ENCODE data around the gene GAD2.

GAD2 gene

DNA sequence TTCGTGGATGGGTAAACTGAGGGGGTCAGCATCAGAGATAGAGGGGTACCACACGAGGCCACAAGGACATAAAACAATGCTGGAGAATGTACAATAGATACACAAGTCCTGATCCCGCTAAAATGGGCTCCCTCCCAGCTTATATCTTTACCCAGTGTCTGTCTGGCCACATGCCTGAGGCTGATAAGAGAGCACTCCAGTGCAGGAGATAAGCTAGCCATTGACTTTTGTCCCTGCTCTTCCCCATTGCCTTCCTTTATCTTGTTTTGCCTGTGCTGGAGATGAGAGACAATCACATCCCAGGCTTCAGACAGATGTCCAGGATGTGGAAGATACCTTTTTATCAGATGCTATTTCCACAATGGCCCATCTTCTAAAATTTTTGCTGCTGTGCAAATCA is 6.0 kb downstream of the GAD2 start:
- no peak for DNase-seq (ENCODE audit: low read depth in 2 of 2)

DNA sequence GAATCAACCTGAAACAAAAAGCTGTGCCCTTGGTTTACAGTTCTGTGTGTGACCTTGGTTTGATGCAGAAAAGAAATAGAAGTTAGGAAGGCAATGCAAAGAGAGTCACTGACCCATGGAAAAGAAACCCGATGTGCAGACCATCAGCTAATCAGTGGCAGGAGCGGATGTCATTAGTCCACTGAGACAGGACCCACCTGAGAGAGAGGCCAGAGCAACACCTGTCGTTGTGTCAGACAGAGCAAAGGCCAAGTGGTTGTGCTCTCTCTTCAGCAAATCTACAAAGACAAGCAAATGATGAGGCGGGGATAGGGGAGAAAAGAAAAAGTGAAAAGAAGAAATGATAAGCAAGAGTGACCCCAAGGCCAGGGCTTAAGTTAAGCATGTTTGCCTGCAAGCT is 8.7 kb downstream of the GAD2 start:
- DNase-seq (ENCODE audit: low read depth in 2 of 2) = no peak

DNA sequence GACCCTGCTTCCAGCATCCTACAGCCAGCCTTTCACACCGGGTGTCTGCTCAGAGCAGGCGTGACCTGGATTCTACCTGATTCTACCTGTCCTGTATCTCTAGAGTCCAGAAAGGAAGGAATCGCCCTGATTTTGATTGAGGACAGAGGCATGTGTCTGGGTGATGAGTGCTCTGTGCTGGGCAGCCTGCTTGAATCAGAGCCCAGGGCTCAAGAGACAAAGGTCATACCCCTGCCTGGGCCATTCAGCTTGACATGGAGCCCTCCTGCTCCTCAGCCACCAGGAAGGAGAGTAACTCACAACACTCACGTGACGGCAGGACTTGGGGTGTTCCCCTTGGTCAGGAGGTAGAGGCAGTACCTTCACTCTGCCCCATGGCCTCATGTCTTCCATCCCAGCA is 11.2 kb downstream of the GAD2 start:
- no peak for DNase-seq (ENCODE audit: low read depth in 2 of 2)

DNA sequence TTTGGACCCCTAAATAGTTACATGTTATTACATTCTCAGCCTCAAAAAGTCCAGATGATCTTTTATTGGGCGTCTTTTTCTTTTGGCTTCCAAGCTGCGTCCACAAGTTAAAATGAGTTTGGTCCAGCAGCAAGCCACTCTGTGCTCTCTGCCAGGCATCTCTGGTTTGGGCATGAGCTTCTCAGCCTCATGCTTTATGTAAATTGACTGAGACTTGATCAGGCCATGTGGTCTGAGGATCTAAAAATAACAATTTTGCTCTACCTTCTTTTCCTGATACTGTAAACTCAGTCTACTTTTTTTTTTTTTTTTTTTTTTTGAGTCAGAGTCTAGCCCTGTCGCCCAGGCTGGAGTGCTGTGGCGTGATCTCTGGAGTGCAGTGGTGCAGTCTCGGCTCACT is 15.6 kb downstream of the GAD2 start:
- DNase-seq (ENCODE audit: low read depth in 2 of 2) = no peak

DNA sequence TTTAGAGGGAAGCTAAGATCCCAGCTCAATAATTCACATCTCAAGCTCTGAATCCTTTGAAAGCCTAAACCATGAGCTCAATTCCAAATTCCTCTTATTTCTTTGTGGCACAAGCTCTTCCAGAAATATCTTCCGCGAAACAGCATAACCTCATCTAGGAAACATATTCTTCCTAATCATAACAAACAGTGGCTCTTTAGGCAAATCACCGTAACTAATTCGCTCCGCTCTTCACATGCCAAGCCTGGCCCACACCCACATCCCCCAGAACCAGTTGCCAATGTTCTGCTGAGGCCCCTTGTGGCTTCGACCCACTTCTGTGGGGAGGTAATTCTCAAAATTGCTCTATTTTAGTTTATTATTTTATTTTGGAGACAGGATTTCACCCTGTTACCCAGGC is 19.2 kb downstream of the GAD2 start:
- no peak for DNase-seq (ENCODE audit: low read depth in 2 of 2)

DNA sequence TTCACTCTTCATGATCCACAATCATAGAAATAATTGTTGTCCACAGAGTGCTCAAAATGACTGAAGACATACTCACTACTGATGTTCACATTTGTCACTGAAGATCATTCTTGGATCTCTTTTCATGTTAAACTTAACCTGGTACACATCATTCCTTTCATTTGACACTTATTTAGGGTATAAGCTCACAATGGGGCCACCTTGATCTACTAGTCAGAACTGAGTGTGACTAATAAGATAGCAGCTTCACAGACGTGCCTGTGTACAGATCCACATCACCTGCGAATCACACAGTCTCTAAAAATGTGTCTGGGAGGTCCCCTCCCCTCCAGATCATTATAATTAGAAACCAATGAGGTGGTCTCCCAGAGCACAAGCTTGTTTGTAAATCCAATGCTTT is 21.8 kb downstream of the GAD2 start:
- no peak for DNase-seq (ENCODE audit: low read depth in 2 of 2)

DNA sequence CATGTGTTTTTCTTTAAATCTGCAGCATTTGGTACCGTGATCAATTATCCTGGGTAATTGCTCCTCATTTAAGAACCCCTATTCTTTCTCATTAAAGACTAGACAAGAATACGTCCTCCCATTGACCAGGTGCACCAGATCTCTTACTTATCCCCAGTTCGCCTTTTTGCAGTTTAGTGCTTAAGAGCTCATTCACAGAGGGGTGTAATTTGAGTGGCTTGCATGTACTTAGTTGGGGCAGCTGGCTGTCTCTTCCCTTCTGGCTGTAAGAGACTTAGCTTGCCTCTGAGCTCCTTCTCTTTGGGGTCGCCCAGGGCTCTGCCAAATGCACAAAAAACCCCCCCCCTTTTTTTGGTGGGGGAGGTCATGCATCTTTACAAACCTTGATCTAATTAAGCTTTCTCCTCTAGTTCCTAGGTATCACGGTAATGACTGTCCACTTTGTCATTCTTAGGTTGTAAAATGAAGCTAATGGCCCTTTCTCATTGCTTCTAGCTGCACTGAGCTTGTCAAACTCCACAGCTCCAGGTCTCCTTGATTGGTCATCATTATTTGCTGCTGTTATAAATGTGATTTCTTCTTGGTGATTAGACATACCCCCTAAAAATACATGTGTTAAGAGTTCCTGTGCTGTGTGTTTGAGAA is 26.3 kb downstream of the GAD2 start:
- DNase-seq (ENCODE audit: low read depth in 2 of 2) = no peak

DNA sequence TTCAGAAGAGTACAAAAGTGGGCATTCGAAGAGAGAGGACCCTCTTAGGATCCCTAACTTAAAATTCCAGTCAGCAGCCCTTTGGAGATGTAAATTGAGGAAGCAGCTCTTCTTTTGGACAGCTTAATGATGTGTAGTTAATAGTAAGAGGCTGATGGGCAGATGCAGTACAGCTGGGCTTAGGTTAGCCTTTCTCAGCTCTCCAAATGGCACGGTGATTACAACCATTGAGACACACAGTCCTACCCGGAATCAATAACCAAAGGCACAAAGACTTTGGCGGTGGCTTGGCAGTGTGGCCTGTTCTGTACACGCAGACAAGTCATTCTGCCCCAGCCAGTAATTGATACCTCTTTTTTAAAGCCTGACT is 26.8 kb downstream of the GAD2 start:
- no peak for DNase-seq (ENCODE audit: low read depth in 2 of 2)

DNA sequence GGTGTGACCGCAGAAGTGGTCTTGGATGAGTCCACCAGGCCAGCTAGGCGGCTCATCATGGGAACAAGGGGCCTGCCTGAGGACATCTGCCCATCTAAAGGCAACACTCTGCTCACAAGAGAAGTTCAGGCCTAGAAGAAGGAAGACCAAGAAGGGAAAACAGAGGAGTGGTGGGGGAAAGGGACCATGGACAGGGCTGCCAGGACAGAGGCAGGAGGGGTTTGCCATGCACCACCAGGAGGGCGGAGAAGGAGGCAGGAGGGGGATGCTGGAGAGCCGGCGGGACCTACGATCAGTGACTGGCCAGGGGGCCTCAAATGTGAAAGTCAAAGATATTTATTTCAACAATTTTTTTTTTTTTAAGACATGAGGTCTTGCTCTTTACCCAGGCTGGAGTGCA is 33.1 kb downstream of the GAD2 start:
- DNase-seq (ENCODE audit: low read depth in 2 of 2) = no peak

DNA sequence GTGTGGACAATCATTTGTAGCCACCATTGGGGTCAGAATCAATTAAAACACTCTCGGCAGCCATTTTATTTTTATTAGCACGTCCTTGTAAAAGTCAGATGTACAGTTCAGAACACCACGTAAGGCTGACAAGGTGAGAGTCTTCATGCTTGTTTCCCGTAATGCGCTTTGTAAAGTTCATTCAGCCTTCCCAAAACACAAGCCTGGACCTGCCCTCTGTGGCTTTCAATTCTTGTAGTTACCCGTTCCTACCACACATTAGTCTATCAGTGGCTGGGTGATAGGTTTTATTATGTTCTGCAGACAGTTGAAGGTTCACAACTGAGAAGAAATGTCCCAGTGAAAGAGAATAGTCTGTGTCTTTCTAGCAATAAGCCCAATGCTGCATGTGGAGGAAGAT is 35.4 kb downstream of the GAD2 start:
- no peak for DNase-seq (ENCODE audit: low read depth in 2 of 2)

DNA sequence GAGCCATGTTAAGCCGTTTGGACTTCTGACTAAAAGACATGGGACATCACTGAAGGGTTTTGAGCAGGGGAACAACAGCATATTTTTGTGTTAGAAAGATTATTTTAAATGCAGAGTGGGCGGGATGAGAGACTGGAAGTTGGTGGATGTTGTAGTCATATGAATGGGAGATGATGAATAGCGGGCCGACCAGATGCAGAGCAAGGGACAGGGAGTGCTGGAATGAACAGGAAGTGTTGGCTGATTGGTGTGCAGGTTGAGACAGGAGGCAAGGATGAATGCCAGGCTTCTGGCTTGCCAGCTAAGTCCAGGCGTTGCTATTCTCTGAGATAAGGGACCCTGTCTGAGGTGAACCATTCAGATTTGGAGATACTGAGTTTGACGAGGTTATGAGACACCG is 38.0 kb downstream of the GAD2 start:
- DNase-seq (ENCODE audit: low read depth in 2 of 2) = no peak

DNA sequence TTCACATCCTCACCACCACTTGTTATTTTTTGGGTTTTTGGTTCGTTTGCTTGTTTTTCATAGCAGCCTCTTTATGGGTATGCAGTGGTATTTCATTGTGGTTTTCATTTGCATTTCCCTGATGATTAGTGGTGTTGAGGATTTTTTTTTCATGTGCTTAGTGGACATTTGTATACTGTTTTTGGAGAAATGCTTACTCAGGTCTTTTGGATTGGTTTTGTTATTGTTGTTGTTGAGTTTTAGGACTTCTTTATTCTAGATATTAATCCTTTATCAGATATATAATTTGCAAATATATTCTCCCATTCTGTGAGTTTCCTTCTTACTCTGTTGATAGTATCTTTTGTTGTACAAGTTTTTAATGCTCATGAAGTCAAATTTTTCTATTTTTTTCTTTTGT is 42.8 kb downstream of the GAD2 start:
- no peak for DNase-seq (ENCODE audit: low read depth in 2 of 2)

DNA sequence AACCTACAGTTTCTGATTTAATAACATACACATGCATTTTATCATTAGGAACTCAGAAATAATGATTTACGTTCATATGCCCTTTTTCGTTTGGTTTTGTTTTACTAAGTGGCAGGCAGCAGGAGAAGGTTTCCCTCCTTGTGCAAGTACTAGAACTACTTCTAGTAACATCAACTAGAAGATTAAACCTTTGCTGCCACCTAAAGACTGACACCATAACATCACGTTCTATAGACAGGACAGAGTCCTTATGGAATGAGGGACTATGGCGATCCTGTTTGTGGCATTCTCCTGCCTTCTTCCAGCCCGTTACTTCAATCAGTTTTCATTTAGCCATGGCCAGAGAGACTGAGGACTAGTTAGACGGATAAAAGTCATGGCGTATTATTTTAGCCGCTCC is 53.2 kb downstream of the GAD2 start:
- DNase-seq (ENCODE audit: low read depth in 2 of 2) = no peak

DNA sequence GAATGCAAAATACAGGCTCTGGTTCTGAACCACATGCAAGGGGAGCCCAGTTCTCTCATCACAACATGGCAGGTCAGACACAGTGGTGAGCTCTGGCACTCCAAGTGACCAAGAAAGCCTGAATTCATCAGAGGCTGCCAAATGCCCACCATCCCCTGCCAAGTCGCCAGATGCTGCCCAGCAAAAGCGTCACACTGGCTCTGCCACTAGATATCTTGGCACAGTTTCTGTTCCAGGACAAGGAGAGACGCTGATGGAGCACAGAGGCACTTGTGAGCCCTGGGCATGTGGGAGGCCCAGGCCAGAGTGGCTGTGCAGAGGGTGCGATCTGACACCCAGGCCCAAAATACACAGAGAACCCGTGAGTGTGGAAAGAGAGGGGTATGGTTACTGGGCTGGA is 57.8 kb downstream of the GAD2 start:
- no peak for DNase-seq (ENCODE audit: low read depth in 2 of 2)

DNA sequence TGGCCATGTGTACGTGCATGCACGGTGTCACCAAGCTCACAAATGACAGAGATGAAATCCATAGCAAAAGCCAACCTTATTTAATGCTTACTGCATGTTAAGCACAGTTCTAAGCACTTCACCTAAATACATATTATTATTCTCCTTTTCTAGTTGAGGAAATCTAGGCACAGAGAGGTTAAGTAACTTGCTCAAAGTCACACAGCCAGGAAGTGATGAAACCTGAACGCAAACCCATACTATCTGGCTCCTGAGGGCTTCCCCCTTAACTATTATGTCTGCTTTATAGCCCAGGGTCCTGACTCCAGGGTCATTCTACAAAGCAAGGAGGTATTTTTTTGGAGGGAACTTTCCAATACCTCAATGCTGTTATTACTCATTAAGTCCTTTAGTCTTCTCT is 61.7 kb downstream of the GAD2 start:
- no peak for DNase-seq (ENCODE audit: low read depth in 2 of 2)

DNA sequence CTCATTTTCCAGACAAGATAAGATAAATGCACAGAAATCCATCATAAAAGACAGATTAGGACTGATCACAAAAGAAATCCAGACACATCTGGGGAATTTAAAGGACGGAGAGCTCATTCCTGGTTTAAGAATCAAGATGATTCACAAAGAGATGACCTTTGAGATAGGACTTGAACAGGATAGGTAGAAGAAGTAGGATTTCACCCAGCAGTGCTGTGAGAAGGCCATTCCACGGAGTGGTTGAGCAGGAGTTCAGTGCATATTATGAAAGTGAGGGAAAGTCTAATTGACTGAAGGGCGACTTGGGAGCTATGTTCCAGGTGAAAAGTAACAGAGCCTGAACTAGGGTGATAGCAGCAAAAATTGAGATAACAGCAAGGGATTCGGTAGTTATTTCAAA is 73.7 kb downstream of the GAD2 start:
- no peak for DNase-seq (ENCODE audit: low read depth in 2 of 2)

DNA sequence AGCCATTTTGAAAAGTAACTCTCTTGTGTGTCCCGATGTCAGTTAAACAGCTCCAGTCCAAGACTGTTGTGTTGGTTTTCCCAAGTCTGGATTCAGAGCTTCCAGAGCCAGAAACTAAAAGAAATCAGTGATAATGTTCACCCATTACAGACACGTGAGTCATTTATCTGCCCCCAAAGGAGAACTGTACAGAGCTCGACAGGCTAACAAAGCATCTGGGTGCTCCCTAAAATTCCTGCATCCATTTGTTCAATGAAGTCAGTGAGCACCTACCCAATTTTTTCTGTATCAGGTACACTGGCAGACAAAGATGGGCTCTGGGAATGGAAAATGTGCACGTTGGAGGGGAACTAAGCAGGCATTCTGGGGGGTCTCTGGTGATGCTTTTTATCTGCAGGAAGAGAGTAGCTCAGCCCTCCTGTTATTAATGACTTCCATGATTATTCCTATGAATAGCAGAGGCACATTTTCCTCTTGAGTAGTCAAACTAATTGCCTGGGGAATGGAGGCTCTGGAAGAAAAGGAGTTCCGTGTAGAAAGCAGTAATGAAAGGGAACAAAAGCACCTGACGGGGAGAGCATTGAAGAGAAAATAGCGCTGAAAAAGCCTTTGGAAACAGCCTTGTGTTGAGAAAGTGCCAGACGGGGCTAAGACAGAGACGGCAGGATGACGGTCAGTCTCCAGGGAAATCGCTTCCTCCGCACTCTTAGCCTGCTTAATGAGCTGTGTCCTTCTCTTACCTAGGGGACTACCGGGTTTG is 75.3 kb downstream of the GAD2 start:
- DNase-seq (ENCODE audit: low read depth in 2 of 2) = no peak

DNA sequence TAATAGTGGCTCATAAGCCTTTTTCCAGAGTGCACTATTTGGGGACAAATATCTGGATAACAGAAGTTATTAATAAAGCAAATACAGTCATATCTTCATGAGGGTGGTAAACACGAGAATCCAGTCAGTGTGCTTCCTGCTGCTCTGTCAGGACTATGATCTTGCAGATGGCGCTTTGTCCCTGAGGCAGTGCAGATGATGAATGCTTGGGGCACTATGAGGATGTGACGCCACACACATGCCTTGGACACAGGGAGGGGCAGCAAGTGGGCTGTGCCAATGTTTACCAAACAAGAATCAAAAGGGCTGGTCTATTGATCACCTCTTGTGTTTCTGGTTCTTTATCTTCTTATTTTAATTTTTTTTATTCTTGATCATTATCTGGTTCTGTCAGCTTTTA is 79.8 kb downstream of the GAD2 start:
- DNase-seq (ENCODE audit: low read depth in 2 of 2) = no peak

DNA sequence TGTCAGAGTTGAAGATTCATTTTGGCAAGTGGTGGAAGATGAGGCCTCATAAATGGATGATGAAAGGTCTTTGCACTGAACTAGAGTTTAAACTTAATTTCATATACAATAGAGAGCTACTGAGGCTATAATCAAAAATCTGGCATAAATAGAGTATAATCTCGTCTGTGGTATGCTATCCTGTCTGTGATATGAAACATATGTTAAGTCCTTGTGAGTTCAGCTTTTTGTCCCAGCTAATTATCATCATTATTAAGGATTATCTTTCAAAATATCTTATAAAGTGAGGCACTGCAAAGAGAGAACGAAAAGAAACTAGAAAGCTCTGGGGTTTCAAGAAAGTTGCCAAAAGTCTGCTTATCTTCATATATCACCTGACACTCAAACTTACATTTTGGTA is 83.4 kb downstream of the GAD2 start:
- no peak for DNase-seq (ENCODE audit: low read depth in 2 of 2)

DNA sequence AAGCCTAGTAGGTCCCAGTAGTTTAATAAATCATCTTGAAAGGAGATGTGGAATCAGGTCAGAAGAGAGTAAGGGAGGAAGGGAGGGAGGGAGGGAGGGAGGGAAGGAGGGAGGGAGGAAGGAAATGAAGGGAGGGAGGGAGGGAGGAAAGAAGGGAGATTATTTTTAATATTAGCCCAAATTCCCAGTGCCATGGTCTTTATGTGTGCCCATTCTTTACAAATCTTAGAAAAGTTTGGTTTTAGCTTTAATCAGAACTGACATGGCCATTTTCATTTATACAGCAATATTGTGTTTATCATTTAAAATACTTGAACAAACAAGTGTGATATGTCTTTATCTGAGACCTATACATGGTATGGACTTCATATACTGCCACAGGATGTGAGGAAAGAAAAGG is 86.8 kb downstream of the GAD2 start:
- DNase-seq (ENCODE audit: low read depth in 2 of 2) = no peak

DNA sequence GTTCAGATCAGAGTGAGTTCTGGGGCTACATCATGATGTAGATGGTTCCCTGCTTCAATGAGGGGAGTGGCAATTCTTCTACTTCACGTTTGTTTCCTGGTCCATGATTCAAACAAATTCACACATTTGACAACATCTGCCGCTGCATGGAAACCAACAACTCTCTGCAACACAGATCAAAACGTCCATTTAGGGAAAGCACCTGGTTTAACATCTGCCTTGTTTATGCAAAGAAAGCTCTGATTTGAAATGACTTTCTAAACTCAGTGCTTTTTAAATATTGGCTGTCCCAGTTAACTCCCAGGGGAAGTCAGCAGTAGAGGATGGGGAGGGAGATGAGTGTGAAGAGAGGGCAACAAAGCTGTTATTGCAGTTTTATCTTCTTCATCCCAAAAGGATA is 93.8 kb downstream of the GAD2 start:
- DNase-seq (ENCODE audit: low read depth in 2 of 2) = no peak

DNA sequence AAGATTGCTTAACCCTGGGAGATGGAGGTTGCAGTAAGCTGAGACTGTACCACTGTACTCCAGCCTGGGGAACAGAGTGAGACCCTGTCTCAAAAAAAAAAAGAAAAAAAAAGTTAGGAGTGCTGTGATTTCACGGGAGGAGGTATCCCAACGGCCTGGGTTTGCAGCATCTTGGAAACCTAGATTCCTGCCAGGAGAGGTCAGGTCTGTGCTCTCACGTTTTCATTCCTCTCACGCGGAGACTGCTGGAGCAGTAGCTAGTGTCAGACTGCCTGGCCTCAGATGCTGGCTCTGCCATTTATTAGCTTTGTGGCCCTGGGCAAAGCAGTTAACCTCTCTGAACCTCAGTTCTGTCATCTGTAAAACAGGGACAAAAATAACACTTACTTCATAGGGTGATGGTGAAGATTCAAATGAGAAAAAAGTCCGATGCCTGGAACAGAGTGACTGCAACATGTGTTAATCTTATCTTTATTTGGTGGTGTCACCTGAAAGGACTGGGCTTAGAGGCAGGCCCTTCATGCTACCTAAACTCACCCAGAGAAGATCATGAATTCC is 94.9 kb downstream of the GAD2 start:
- no peak for DNase-seq (ENCODE audit: low read depth in 2 of 2)

DNA sequence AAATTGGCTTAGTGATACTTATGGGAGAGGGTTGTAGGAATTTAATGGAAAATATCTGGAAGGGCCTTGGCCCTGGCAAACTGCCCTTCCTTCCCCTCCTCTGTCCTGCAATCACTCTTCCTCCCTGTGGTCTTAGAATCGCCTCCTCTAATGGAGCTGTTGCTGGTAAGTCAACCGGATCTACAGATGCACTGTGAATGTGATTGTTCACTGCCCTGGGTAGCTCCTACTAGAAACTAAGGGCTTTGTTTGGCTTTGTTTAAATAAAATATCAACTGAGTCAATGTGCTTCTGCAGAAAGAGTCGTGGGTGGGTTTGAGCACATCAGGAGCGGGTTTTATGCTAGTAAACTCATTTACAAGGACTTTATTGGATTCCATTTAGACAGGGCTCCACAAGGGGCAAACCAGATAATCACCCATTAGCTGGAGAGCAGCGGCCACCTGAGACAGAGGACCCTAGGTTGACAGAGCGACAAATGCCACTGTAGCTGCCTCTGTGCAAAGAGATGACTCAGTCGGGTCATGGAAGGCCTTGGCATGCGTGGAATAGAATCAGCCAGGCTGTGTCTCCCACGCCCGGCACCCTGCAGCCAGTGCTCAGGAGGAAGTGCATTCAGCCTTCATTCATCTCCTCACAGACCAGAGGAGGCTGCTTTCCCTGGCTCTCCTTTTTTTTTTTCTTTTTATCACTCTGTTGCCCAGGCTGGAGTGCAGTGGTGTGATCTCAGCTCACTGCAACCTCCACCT is 97.9 kb downstream of the GAD2 start:
- no peak for DNase-seq (ENCODE audit: low read depth in 2 of 2)

Data from stimulated activated CD4-positive, alpha-beta T cell treated with anti-CD3 and anti-CD28 coated beads, Interleukin-15, amount 100 ng/mL, for 48 hours (primary cell).